ENCODE data around the gene CCDC60.

Gene CCDC60

GRCh38 chr12:119334430-119335170, at the start of gene CCDC60:
Gene CCDC60, plus strand, starts transcription at chr12:119334729. Its CDS starts 448 bp downstream, at chr12:119335177.
- no peak for DNase-seq (ENCODE audit: low read depth in 1 of 2, low spot score in 1 of 2)

GRCh38 chr12:119288576-119288975, 46.0 kb upstream of the CCDC60 start:
- no peak for DNase-seq (ENCODE audit: low read depth in 1 of 2, low spot score in 1 of 2)

- no peak for DNase-seq (ENCODE audit: low read depth in 1 of 2, low spot score in 1 of 2)
These were observed 41.5 kb upstream of the CCDC60 start for GRCh38 chr12:119292893-119293630.

GRCh38 chr12:119294211-119294610, 40.3 kb upstream of the CCDC60 start:
- DNase-seq (ENCODE audit: low read depth in 1 of 2, low spot score in 1 of 2), result no peak

- DNase-seq (ENCODE audit: low read depth in 1 of 2, low spot score in 1 of 2), result no peak
These were observed 38.0 kb upstream of the CCDC60 start for GRCh38 chr12:119296535-119296934.

- DNase-seq (ENCODE audit: low read depth in 1 of 2, low spot score in 1 of 2), result no peak
These were observed 35.4 kb upstream of the CCDC60 start for GRCh38 chr12:119299130-119299529.

- no peak for DNase-seq (ENCODE audit: low read depth in 1 of 2, low spot score in 1 of 2)
These were observed 33.1 kb upstream of the CCDC60 start for GRCh38 chr12:119301379-119301778.

- DNase-seq (ENCODE audit: low read depth in 1 of 2, low spot score in 1 of 2), result no peak
These were observed 32.0 kb upstream of the CCDC60 start for GRCh38 chr12:119302451-119303080.

- no peak for DNase-seq (ENCODE audit: low read depth in 1 of 2, low spot score in 1 of 2)
These were observed 27.9 kb upstream of the CCDC60 start for GRCh38 chr12:119306593-119306992.

GRCh38 chr12:119307747-119308146, 26.8 kb upstream of the CCDC60 start:
- DNase-seq (ENCODE audit: low read depth in 1 of 2, low spot score in 1 of 2), result no peak

GRCh38 chr12:119308708-119309456, 25.6 kb upstream of the CCDC60 start:
- no peak for DNase-seq (ENCODE audit: low read depth in 1 of 2, low spot score in 1 of 2)

GRCh38 chr12:119311878-119312277, 22.7 kb upstream of the CCDC60 start:
- DNase-seq (ENCODE audit: low read depth in 1 of 2, low spot score in 1 of 2), result no peak

- DNase-seq (ENCODE audit: low read depth in 1 of 2, low spot score in 1 of 2), result no peak
These were observed 21.6 kb upstream of the CCDC60 start for GRCh38 chr12:119312904-119313303.

GRCh38 chr12:119314290-119314689, 20.2 kb upstream of the CCDC60 start:
- DNase-seq (ENCODE audit: low read depth in 1 of 2, low spot score in 1 of 2), result no peak

- DNase-seq (ENCODE audit: low read depth in 1 of 2, low spot score in 1 of 2), result no peak
These were observed 14.9 kb upstream of the CCDC60 start for GRCh38 chr12:119319638-119320037.

- no peak for DNase-seq (ENCODE audit: low read depth in 1 of 2, low spot score in 1 of 2)
These were observed 13.9 kb upstream of the CCDC60 start for GRCh38 chr12:119320678-119321077.

GRCh38 chr12:119322301-119322723, 12.2 kb upstream of the CCDC60 start:
- no peak for DNase-seq (ENCODE audit: low read depth in 1 of 2, low spot score in 1 of 2)

- DNase-seq (ENCODE audit: low read depth in 1 of 2, low spot score in 1 of 2), result no peak
These were observed 8.7 kb upstream of the CCDC60 start for GRCh38 chr12:119325813-119326212.

GRCh38 chr12:119326341-119326740, 8.2 kb upstream of the CCDC60 start:
- DNase-seq (ENCODE audit: low read depth in 1 of 2, low spot score in 1 of 2), result no peak

GRCh38 chr12:119327471-119327870, 7.1 kb upstream of the CCDC60 start:
- no peak for DNase-seq (ENCODE audit: low read depth in 1 of 2, low spot score in 1 of 2)

- DNase-seq (ENCODE audit: low read depth in 1 of 2, low spot score in 1 of 2), result no peak
These were observed 6.4 kb upstream of the CCDC60 start for GRCh38 chr12:119328111-119328510.
